Stimulated activated CD8-positive, alpha-beta memory T cell treated with anti-CD3 and anti-CD28 coated beads, Interleukin-4, amount 100 ng/mL, for 4 hours (primary cell): ENCODE results near the gene SLC38A10.
"Not testable (repeated sequence)": the region's sequence is repeated elsewhere in the genome, so short reads cannot be mapped to it uniquely, and the experiment has no call there.

Source experiments
- DNase-seq, 2 donors: peaks; one replicate each; pipeline ENCODE4 v3.0.0-alpha.2; 2020; ENCODE audit warnings: low read depth in 2 of 2, low spot score in 1 of 2

The SLC38A10 gene

GRCh38 chr17:81312624-81313325 lies 17.7 kb upstream of the SLC38A10 start:
- no peak for DNase-seq

- DNase-seq = no peak
Measured at GRCh38 chr17:81311946-81312345, 16.8 kb upstream of the SLC38A10 start.

DNA sequence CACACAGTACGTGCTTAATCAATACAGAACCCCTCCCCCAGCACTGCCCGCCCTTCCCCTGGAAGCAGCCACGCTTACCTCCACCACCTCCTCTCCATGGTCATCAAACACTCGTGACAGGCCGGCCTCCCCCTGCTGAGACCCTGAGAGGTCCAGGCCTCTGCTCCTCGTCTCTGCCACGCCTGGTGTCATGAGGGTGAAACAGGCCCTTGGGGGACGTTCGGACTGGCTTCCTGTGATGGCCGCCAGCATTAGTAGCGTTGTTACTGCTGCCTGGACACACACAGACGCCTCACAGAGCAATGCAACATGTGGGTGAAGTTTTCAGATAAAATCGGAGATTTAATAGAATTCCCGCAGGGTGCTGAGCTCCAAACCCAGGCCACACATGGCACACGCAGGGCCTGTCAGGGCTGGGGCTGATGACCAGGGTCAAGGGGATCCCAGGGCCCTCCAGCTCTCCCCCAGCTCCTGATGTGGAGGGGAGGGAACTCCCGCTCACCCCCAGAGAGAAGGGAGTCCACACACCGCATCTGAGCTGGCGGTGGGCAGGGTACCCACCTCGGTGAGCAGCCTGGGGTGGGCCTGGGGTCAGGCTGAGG lies 15.9 kb upstream of the SLC38A10 start:
- no peak for DNase-seq

GRCh38 chr17:81309859-81310839 lies 15.0 kb upstream of the SLC38A10 start:
- no peak for DNase-seq

GRCh38 chr17:81309140-81309858 lies 14.2 kb upstream of the SLC38A10 start:
- no peak for DNase-seq

GRCh38 chr17:81308784-81309139 lies 13.7 kb upstream of the SLC38A10 start:
- DNase-seq = not testable (repeated sequence)

- DNase-seq = no peak
Measured at GRCh38 chr17:81307636-81308560, 12.8 kb upstream of the SLC38A10 start.

DNA sequence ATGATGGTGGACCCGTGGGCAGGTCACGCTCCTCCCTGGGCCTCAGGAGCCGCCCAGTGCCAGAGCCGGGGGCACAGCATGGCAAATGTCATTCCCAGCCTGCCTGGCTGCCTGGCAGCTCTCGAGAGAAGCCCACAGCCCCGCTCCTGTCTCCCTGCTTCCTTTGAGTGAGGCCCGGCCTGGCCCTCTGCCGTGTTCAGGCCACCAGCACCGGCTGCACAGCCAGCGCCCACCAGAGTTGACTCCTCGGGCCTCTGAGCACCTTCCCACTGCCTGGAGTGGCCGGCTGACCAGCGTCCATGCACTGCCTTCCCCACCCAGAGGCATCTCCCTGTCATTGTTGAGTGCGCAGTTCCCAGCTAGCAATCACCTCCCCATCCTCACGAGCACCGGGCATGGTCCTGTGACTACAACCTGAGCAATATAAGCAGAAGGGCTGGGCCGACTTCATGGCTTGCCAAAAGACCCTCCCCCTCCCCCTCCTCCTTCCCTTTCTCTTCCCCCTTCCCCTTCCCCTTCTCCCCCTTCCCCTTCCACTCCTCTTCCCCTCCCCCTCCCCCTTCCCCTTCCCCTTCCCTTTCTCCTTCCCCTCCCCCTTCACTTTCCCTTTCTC lies 11.9 kb upstream of the SLC38A10 start:
- no peak for DNase-seq

DNA sequence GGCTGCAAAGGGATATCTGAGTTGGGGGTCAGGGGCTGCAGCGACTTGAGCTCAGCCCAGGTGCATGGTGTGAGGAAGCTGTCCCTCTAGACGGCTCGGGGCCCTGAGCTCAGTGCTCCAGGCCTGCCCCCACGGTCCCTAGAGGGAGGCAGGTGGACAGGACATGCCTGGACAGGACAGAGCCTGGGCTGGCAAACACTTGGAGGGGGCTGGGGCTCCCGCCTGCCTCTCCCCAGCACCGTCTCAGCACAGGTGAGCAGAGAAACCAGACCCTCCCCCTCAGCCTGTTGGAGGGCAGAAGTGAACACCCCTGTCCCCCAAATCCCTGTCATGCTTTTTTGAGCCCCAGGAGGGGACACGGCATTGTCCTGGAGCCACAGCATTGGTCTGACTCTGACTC lies 11.4 kb upstream of the SLC38A10 start:
- no peak for DNase-seq

- no peak for DNase-seq
Measured at GRCh38 chr17:81305051-81305630, 10.0 kb upstream of the SLC38A10 start.

DNA sequence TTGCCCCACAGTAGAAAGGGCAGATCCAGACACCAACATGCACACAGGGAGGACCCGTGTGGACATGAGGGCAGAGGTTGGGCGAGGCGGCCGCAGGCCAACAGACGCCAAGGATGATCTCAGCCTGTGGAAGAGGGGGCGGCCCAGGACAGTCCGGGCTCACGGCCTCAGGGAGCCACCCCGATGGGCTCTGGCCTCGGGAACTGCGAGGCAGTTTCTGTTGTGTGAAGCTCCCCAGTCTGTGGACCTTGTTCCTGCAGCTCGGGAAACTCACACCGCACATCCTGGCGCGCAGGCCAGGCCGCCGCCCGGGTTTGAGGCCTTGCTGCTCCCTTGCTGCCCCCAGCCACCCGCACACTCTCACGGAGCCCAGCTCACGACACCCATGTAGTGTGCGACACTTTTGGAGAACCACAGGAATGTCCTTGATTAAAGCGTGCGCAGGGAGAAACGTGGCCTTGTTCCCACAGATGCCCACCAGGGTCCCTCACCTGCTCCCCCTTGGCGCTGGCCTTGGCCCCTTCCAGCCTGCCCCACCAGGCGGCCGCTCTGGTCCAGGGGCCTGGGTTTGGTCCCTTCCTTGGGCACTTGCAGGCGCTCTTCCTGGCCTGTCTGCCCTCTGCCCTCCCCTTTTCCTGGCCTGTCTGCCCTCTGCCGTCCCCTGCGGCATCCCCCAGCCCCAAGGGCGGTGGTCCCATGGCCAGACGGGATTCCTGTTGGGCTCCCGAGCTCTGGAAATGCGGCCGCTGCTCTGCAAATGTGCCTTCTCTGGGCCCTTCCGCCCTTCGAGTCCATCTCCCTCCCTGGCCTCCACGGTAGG lies 9.3 kb upstream of the SLC38A10 start:
- no peak for DNase-seq

DNA sequence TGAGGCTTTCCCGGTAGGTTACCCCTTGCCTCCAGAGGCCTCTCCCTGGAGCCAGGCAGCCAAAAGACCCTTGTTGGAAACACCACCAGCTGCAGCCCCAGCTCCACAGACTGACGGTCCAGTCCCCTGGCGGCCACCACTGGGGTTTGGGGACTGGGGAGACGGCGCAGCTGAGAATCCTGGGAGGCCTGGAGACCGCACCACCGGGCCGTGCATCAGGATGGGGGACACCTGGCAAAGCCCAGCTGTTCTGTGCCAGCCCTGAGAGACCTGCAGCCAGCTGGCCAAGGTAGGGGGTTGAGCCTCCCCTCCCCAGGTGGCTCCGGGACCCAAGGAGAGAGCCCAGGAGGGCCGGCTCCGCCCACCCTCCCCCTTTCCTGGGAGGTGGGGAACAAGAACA lies 8.3 kb upstream of the SLC38A10 start:
- no peak for DNase-seq

- no peak for DNase-seq
Measured at GRCh38 chr17:81302861-81303333, 7.8 kb upstream of the SLC38A10 start.

DNA sequence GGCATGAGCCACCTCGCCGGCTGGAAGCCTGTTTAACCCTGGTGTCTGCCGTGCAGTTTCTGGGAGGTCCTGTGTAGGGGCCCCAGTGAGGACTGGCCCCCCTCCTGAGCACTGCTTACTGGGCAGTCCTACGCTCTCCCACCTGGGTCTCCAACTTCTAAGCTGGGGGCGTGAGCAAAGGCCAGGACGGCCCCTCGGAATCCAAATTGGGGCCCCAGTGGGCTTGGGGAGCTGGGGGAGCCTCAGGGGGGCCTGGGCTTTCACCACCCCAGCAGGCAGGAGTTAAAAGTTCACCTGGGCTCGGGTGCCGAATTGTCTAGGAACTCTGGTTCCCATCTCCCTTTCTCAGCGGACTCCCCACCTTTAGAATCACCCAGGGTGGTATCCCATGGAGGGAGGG lies 7.2 kb upstream of the SLC38A10 start:
- no peak for DNase-seq

- no peak for DNase-seq
Measured at GRCh38 chr17:81301195-81302144, 6.4 kb upstream of the SLC38A10 start.

DNA sequence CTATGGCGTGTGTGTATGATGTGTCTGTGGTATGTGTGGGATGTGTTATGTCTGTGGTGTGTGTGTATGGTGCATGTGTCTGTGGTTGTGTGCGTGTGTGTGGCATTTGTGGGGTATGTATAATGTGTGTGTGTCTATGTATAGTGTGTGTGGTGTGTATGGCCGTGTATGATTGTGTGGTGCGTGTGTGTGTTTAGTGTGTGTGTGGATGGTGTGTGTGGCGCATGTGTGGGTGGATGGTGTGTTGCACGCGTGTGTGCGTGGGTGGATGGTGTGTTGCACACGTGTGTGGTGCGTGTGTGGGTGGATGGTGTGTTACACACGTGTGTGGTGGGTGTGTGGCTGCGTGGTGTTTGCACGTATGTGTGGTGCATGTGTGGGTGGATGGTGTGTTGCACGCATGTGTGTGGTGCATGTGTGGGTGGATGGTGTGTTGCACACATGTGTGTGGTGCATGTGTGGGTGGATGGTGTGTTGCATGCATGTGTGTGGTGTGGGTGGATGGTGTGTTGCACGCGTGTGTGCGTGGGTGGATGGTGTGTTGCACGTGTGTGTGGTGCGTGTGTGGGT lies 5.6 kb upstream of the SLC38A10 start:
- no peak for DNase-seq
